ENCODE results near the gene IBSP.

The IBSP gene, protein sequence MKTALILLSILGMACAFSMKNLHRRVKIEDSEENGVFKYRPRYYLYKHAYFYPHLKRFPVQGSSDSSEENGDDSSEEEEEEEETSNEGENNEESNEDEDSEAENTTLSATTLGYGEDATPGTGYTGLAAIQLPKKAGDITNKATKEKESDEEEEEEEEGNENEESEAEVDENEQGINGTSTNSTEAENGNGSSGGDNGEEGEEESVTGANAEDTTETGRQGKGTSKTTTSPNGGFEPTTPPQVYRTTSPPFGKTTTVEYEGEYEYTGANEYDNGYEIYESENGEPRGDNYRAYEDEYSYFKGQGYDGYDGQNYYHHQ

DNA sequence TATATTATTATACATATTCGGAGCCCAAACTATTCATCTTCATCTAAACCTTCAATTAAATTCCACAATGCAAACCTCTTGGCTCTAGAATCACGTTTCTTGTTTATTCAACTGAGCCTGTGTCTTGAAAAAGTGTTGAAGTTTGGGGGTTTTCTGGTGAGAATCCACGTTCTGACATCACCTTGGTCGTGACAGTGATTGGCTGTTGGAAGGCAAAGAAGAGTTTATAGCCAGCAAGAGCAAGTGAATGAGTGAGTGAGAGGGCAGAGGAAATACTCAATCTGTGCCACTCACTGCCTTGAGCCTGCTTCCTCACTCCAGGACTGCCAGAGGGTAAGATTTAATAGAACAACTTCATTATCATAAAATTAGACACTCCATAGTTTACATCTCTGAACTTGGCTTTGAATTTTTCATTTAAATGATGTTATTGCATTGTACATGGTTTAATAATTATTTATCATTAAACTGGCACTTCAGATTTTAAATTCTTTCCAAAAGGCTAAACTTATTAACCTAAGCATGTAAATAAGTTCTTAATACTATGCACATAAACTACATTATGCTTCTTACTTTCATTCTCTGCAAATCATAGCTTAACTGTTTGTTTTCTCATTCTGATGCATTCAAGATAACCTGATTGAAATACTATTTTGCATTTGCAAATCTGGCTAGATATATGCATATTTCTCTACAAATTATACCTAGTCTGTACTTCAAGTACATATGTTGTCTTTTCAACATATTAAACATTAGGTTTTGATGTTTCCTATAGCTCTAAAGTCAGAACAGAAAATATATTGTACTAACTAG is at the start of gene IBSP:
Gene IBSP, plus strand, starts transcription at position 254 of the 813 bp plus-strand sequence. CDS start 2,808 bp downstream, outside the sequence.
- DNase-seq (ENCODE audit: low spot score): no peak

DNA sequence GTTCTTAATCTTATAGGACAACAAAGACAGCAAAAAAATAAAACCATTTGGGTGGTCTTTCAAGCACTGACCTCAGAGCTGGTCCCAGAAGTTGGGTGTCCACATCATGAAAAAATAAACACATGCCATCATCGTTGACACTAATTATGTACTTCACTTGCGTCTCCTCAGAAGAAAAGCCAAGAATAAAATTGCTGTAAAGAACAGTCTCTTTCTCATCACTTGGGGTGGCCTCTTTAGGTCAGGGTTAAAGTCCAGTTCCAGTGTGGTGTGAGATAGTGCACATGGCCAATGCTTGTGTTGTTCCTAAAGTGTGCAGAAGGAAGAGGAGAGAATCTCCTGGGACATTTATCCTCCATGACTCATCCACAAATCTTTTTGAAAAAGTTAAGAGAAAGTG is 49.5 kb upstream of the IBSP start:
- DNase-seq (ENCODE audit: low spot score): no peak

DNA sequence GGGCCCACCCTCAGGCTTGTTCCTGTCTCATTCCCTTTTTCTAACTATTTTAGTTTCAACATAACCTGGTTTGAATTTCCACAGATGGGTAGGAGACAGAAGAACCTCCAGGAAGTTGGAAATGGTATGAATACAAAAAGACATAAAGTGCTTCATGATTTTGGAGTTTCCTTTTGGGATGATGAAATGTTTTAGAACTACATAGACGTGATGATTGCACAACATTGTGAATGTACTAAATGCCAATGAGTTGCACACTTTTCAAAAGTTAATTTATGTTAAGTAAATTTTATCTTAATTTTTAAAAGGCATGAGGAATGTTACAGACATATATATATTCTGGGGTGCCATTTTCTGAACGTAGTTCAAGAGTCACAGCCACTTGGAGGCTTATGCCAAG is 41.1 kb upstream of the IBSP start:
- DNase-seq (ENCODE audit: low spot score): no peak

DNA sequence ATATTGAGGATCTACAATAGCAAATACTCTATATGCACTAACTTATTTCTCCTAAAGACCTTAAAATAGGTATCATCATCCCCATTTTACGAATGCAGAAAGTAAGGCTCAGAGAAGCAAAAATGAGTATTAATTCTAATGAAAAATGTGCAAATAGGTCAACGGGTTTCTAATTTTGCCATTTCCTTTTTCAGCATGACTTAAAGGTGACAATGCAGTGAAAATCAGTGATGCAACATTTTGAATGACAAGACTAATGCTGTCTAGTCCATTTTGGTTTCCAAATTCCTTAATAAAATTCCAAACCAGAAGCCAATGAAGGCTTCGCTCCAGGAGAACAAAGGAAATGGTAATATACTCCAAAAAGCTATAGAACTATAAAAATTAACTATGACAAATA is 37.0 kb upstream of the IBSP start:
- DNase-seq (ENCODE audit: low spot score): no peak

DNA sequence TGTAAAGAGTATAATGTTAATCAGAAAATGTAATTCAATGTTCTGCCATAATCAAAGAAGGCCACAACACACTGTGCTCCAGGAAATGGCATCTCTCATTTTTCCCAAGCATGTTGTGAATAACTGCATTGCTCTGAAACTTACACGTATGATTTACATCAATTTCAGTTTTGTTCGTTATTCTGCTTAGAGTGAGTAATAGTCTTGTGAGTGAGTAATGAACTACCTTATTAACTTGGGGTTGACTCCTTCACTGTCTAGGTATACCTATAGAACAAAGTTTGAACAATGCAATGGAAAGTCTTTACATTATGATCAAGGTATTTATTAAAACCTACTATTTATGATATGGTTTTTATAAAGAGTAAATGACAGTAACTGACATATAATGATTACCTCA is 17.8 kb upstream of the IBSP start:
- DNase-seq (ENCODE audit: low spot score): no peak

DNA sequence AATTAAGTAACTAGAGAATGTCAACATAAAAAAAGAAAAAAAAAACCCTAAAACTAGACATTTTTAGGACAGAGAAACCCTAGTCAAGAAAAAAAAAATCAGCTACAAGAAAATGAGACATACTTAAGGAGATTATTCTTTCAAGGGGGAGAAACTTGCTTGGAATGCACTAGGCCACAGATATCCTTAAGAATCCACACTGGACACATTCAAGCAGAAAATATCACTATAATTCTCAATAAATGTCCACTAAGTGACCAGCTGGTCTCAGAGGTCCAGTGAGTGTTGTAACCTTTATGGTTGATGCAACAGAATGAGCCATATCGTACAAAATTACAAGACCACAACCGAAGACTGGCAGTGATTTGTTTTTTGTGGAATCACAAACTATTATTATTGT is 15.6 kb upstream of the IBSP start:
- DNase-seq (ENCODE audit: low spot score): no peak

DNA sequence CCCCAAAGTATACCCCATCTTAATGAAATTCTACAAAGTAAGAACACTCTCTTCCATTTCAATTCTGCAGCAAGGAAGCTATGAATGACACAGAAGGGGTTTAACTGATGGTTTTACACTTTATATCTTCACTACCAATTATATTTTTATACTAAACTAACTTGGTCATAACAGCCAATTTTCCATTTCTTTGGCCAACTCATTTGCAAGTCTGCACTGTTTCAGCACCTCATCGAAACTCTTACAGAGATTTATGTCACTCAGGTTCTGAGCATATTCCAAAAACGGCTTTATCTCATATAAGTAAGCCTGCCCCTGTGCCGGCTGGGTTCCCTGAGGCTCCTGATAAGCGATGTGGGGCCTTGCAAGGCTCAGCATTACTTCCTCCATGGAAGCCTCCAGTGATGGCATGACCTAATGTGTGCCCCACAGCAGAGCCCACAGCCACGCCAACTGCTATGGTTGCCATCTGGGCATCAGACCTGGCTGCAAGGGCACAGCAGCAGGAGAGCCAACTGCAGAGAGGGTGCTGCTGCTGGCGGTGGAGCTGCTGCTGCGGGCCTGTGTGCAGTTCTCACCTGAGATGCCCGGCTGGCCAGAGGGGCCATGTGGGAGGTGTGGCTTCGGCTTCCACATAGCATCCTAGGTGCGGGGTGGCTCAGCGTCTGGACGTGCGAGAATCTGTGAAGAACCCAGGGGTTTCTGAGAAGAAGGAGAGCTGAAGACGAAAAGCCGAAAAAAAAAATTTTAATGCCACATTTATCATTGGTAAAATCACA is 13.4 kb upstream of the IBSP start:
- DNase-seq (ENCODE audit: low spot score): no peak

DNA sequence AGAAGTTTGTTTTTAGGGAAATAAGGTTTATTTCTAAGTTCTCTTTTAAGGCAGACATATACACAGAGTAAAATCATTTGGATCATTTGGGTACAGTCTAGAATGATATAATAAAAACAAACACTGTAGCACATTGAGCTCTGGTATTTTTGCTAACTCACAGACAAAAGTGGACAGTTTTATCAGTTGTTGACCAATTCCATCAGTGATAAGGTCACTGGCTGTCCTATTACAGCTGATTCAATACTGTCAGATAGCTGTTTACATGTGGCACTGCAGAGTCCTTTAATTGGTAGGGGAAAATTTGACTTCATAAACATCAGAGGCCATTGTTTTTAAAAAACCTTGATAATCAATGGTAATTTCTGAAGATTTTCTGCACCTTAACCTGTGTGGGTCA is 3.5 kb downstream of the IBSP start:
- DNase-seq (ENCODE audit: low spot score): no peak

DNA sequence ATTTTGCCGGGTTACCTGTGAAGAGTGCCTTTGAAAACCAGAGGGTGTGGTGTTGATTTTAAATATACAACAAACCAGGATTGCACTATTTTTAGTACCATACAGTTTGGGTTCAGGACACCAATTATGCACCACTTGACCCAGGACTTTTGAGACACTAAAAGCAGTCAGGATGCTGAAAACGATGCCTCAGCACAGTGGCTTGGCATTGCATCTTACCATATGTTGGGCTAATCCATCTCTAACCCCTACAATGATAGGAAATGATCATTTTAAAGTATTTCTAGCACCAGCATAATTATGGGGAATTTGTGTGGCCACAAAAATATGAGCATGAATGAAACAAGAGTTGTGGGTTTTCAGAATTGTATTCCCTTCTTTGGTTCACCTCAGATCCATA is 4.1 kb downstream of the IBSP start:
- DNase-seq (ENCODE audit: low spot score): no peak

DNA sequence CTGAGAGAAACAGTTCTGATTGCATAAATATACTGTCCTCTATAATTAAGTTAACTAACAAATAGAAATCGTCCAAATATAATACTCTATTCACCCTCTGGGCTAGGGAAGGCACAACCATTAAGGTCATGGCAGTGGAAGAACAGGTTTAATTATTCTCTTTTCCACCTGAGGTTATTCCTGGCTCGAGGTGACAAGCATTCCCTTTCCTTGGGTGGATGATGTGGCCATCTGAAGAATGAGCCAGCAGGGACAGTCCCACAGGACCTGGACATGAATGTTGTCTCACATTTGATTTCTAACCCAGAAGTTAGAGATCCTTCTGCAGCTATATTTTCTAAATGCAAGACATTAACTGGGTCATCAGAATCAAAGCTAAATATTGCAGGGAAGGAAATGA is 5.5 kb downstream of the IBSP start:
- no peak for DNase-seq (ENCODE audit: low spot score)

DNA sequence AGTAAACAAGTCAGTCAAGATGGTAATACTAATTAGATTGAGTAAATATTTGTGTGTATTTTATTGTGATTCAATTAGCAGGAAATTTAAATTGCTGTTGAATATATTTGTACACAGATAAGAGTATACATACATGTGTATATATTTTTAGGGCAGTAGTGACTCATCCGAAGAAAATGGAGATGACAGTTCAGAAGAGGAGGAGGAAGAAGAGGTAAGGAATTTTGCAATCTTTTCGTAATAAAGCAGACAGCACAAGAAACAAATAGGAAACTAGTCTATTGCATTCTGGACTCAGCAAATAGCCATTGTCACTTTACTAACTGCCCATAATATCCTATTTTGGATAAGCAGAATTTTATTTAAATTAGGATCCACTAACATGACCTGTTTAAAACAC is 6.6 kb downstream of the IBSP start:
- DNase-seq (ENCODE audit: low spot score): no peak

DNA sequence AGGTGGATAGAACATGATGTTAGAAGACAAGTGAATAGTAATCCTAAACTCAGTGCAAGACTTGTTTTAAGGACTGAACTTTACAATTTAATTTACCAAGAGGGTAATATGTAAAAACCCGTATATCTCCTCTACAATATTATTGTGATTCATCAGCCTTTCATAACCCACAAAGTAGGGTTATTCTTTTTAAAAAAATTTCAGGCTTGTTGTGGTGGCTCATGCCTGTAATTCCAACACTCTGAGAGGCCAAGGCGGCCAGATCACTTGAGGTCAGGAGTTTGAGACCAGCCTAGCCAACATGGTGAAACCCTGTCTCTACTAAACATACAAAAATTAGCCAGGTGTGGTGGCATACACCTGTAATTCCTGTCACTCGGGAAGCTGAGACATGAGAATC is 7.2 kb downstream of the IBSP start:
- DNase-seq (ENCODE audit: low spot score): no peak

DNA sequence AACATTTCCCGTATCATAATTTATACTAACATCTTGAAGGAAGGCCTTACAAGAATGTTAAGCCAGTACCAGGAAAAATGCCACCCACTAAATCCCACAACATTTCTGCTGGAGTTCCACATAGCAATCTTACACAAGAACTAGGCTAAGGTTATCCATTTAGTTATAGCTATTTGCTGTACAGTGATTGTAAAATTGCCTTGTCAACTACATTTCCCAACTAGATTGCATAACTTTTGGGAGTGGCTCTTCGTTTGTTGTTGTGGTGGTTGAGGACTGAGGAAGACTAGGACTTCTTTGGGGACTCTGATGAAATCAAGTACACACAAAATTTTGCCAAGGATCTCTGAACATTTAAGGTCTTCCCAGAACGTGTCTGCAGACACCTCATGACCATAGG is 8.0 kb downstream of the IBSP start:
- DNase-seq (ENCODE audit: low spot score): no peak

DNA sequence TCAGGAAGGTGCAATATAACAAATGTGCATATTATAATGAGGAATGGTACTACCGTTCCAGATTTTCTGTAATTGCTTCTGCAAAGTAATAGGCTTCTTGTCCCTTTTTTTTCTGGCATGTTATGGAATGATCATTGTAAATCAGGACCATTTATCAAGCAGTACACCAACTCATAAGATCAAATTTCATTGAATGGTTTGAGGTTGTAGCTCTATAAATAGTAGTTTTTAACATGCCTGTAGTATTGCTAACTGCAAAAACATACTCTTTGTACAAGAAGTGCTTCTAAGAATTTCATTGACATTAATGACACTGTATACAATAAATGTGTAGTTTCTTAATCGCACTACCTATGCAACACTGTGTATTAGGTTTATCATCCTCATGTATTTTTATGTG is 12.6 kb downstream of the IBSP start:
- DNase-seq (ENCODE audit: low spot score): no peak

DNA sequence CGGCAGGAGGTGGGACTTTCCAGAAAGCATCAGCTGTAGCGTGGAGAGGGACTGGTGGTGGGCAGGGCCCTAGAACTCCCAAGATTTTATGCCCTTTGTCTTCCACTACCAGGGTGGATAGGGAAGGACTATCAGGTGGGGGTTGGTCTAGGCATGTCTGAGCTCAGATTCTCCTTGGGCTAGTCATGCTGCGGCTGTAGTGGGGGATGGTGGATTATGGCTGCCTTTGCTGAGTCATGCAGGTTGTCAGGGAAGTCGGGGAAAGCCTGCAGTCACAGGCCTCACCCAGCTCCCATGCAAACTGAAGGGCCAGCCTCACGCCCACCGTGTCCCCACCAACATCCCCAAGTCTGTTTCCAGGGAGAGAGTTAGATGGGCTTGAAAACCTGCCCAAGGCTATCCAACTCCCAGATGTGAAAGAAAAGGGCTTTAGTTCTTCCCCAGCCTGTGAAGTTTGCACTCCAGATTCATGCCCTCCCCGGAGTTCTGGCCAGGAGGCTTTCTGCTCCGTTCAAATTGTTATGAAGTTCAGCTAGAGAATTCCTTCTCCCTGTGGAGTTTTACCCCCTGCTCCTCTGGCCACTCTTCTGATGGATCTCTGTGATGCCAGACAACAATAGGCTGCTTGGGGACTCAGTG is 20.0 kb downstream of the IBSP start:
- DNase-seq (ENCODE audit: low spot score): no peak

DNA sequence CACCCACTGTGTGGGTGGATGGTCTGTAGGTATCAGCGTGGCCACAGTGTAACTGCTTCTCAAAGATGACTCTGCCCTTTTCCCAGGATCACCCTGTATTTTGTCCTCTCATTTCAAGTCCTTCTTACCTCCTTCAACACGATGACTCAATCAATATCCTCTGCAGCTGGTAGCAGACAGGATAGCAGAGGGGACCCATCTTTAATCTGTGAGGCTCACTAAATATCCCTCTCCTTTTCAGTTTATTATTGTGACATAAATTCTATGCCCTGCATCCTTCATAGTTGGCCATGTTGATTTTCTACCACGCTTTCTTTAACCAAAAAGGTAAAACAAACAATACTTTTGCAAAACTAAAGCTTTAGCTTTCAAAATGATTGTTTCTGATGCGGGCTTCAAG is 23.8 kb downstream of the IBSP start:
- DNase-seq (ENCODE audit: low spot score): no peak

DNA sequence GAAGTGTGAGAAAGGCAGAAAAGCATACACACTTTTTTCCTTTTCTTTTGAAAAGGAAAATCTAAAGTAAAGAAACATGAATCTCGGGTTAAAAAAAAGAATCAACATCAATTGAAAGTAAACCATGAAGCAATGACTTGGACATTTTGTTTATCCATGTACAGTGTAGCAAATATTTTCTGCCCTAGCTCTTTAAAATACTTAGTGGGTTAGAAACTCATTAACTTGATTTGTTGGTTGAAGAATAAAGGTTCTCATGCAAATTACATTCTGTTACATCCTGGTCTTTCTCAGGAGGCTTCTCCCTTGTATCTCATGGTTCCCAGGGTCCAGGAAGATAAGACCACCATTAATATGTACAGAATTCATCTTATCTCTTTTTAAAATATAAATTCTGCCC is 24.4 kb downstream of the IBSP start:
- no peak for DNase-seq (ENCODE audit: low spot score)

DNA sequence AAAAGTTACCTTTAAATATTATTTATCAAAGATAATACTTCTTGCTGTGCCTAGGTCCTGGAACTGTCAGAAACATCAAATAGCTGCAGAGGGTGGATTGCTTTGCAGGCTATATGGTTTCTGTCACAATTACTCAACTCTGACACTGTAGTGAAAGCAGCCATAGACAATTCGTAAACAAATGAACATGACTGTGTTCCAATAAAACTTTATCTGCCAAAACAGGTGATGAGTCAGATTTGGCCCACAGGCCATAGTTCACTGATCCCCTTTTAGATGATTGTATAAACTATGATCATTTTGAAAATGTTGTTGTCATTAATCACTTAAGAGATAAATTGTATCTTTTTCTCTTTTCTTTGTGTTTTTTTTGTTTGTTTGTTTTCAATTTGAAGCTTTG is 25.0 kb downstream of the IBSP start:
- no peak for DNase-seq (ENCODE audit: low spot score)

DNA sequence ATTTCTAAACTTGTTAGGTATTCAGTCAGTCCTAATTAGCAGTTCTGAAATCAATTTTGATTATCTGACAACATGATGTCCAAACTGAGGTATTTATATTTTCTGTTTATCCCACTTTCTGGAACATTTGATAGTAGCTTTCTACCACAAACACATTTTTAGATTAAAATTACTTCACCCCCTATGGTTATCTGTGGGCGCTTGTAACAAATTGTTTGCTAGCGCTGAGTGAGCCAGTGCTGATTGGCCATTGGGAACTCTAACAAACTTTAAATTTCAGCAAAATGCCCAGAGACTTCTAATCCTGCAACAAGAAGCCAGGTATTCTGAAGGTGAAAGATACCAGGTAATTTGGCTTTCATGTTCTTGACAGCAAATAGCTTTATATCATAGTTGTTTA is 33.3 kb downstream of the IBSP start, which contains the start of gene MEPE:
Gene MEPE, plus strand, starts transcription at position 301 of the 400 bp plus-strand sequence. CDS start 1,746 bp downstream, outside the sequence.
- DNase-seq (ENCODE audit: low spot score): no peak

DNA sequence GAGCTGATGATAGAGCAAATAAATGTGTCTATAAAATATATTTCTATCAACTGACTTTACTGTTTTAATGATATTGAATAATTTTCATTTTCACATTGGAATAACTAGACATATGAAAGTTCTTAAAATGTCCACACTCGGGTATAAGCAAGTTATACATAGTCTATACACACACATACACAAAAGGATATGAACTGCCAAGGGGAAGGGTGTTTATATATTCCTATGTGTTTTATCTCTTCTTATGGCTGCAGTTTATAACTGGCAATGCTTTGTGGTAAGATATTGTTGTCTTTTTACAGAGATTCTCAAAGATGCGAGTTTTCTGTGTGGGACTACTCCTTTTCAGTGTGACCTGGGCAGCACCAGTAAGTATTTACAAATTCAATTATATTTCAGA is 35.0 kb downstream of the IBSP start:
- DNase-seq (ENCODE audit: low spot score): no peak

DNA sequence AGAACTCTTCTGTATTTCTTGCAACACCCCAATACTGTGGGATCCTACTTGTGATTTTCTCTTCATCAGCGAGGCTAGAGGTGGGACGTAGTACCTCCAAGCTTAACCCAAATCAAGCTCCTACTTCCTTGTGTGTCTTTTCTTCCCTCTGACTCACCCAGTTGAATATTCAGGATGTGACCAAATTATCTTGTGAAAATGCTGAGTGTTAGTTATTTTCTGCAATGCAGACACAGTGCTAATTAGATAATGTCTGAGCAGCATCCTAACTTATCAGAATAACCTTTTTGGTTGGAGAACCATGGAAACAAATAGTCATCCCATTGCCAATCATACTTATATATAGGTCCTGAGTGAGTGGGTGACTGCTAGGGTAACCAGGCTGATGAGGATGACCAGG is 35.8 kb downstream of the IBSP start:
- DNase-seq (ENCODE audit: low spot score): no peak

DNA sequence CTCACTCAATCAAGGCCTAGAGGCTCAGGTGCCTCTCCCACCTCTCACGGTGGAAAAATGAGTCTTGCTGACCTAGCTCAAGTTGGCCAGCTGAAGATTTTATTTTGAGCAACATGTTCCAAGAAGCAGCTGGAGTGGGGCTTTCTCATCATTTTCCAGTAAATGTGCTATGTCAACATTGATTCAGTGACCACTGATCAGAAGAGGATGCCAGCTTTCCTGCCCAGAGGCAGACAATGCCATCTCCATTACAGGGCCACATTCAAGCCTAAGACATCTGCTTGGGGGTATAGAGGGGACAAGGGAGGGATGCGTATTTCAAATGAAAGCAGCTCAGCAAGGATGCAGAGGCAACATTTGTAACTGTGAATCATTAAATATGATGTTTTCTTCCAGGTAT is 36.4 kb downstream of the IBSP start:
- DNase-seq (ENCODE audit: low spot score): no peak

Data from globus pallidus (tissue), 1 donor.